ENCODE results near the gene SLC16A10. TPM values are rescaled to one million over a fixed set of nuclear protein-coding genes. Genes with fewer than 3 reads are reported as not detected.

The SLC16A10 gene
- polyA plus RNA-seq, 3 donors = 0.05 to 0.15 TPM; not detected in 1

DNA sequence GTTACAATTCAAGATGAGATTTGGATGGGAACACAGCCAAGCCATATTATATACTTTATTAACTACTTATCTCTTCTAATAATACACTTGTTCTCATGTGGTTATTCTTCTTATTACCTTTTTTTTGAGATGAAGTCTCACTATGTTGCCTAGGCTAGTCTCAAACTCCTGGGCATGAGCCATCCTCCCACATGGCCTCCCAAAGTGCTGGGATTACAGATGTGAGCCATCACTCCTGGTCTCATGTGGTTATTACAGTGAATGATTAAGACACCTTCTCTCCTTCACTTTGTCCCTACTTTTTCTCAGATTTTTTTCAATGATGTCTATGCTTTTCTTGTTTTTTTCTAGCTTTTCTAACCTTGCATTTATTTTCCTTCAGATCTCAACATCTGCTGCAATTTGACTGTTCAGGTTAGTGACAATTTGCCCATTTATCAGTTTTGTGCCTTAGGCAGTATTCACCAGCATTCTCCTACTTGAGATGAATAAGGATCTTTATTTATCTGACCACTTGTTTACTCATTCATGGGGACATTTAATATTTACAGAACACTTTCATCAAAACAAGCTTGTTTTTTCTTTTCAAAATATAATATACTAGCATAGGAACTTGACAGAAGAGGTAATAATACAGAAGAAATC is 105.7 kb downstream of the SLC16A10 start:
- Histone ChIP-seq H2AFZ (ENCODE audit: insufficient read depth, low read depth, low read length, poor library complexity, severe bottlenecking) (no peak overlapping the region), H3K9ac (ENCODE audit: insufficient read depth, low read length, poor library complexity, severe bottlenecking) (no peak overlapping the region), H3K4me1 (ENCODE audit: control insufficient read depth in 1 of 2, insufficient read depth in 2 of 2, low read length in 2 of 2) (no peaks in the 10 kb centered on the region), H3K4me2 (replicated peaks; ENCODE audit: extremely low read depth, low read length, poor library complexity, severe bottlenecking) (no peak overlapping the region), H3K36me3 (replicated peaks in 1 of 2; ENCODE audit: control insufficient read depth in 1 of 2, insufficient read depth in 2 of 2, low read length in 2 of 2) (no peaks in the 10 kb centered on the region), H3K27ac (ENCODE audit: low read depth in 1 of 2, low read length in 2 of 2) (no peak overlapping the region), H3K9me3 (replicated peaks in 1 of 2; ENCODE audit: control insufficient read depth in 1 of 2, insufficient read depth in 1 of 2, low read length in 2 of 2) (peaks cover 0 to 2% of the 10 kb centered on the region in 2 donors), H3K4me3 (replicated peaks in 1 of 3; ENCODE audit: low read depth in 2 of 3, low read length in 3 of 3) (no peak overlapping the region), H4K20me1 (ENCODE audit: insufficient read depth, low read length) (no peaks in the 10 kb centered on the region), H3K27me3 (ENCODE audit: control insufficient read depth in 2 of 2, insufficient read depth in 2 of 2, low read length in 2 of 2) (no peaks in the 10 kb centered on the region), H3K79me2 (ENCODE audit: insufficient read depth, low read length) (no peaks in the 10 kb centered on the region)
- intact Hi-C loops (cut with micrococcal nuclease) = no loop called here
- Mint-ChIP-seq H3K4me3 (no peak overlapping the region), H3K27me3 (ENCODE audit: low read depth in 3 of 3) (peaks cover 0 to 2% (median 0%) of the 10 kb centered on the region in 3 donors), H3K27ac (no peak overlapping the region), H3K4me1 (no peaks in the 10 kb centered on the region), H3K9me3 (peaks cover 0 to 6% (median 2%) of the 10 kb centered on the region in 7 donors), H3K36me3 (peaks cover 0 to 1% of the 10 kb centered on the region in 2 donors)
- no peak for TF ChIP-seq CTCF (IDR thresholded peaks at IDR 0.05)
- no peak for DNase-seq

- H3K4me1 Mint-ChIP-seq = peaks cover 5% of the 10 kb centered on the region
- intact Hi-C loops (cut with micrococcal nuclease) = no loop called here
- Histone ChIP-seq H4K20me1 (ENCODE audit: insufficient read depth, low read length) (no peaks in the 10 kb centered on the region), H2AFZ (ENCODE audit: insufficient read depth, low read depth, low read length, poor library complexity, severe bottlenecking) (no peak overlapping the region), H3K9me3 (replicated peaks in 1 of 2; ENCODE audit: control insufficient read depth in 1 of 2, insufficient read depth in 1 of 2, low read length in 2 of 2) (no peaks in the 10 kb centered on the region), H3K4me2 (replicated peaks; ENCODE audit: extremely low read depth, low read length, poor library complexity, severe bottlenecking) (no peak overlapping the region), H3K36me3 (replicated peaks in 1 of 2; ENCODE audit: control insufficient read depth in 1 of 2, insufficient read depth in 2 of 2, low read length in 2 of 2) (no peaks in the 10 kb centered on the region), H3K27ac (ENCODE audit: low read depth in 1 of 2, low read length in 2 of 2) (no peak overlapping the region), H3K4me3 (replicated peaks in 1 of 3; ENCODE audit: low read depth in 2 of 3, low read length in 3 of 3) (no peak overlapping the region), H3K79me2 (ENCODE audit: insufficient read depth, low read length) (no peaks in the 10 kb centered on the region), H3K9ac (ENCODE audit: insufficient read depth, low read length, poor library complexity, severe bottlenecking) (no peak overlapping the region), H3K27me3 (ENCODE audit: control insufficient read depth in 2 of 2, insufficient read depth in 2 of 2, low read length in 2 of 2) (no peaks in the 10 kb centered on the region), H3K4me1 (ENCODE audit: control insufficient read depth in 1 of 2, insufficient read depth in 2 of 2, low read length in 2 of 2) (no peaks in the 10 kb centered on the region)
- H3K4me3 Mint-ChIP-seq = no peak overlapping the region
- H3K9me3 Mint-ChIP-seq = peaks cover 0 to 6% (median 2%) of the 10 kb centered on the region in 7 donors
- H3K27me3 Mint-ChIP-seq (ENCODE audit: low read depth in 3 of 3) = peaks cover 0 to 2% (median 0%) of the 10 kb centered on the region in 3 donors
- H3K36me3 Mint-ChIP-seq = peaks cover 0 to 1% of the 10 kb centered on the region in 2 donors
- H3K27ac Mint-ChIP-seq = peak overlapping the region in 1 of 7 donors; percentile 50
- no peak for TF ChIP-seq CTCF (IDR thresholded peaks at IDR 0.05)
- DNase-seq = no peak
These were observed 108.4 kb downstream of the SLC16A10 start for GRCh38 chr6:111195656-111196055.

All from CD14-positive monocyte (primary cell).